HG03460 (cell line): ENCODE measurements around the gene FAM240B.

ENCODE experiments used
- ATAC-seq: cut with Tn5 transposase; IDR thresholded peaks from one replicate; pipeline ENCODE4 v1.9.1; 2021; ENCODE audit not compliant: unreplicated experiment

FAM240B gene

GRCh38 chr9:38671372-38671731 is 48.6 kb downstream of the FAM240B start:
- ATAC-seq, result no peak

- ATAC-seq, result no peak
These were observed 49.2 kb downstream of the FAM240B start for GRCh38 chr9:38670542-38671371.

GRCh38 chr9:38668791-38669466 is 51.0 kb downstream of the FAM240B start:
- ATAC-seq, result no peak

- no peak for ATAC-seq
These were observed 57.0 kb downstream of the FAM240B start for GRCh38 chr9:38662763-38663593.

GRCh38 chr9:38659538-38659937 is 60.4 kb downstream of the FAM240B start:
- no peak for ATAC-seq

GRCh38 chr9:38656896-38657295 is 63.0 kb downstream of the FAM240B start:
- no peak for ATAC-seq

- no peak for ATAC-seq
These were observed 67.4 kb downstream of the FAM240B start for GRCh38 chr9:38652486-38652885.

GRCh38 chr9:38652044-38652443 is 67.9 kb downstream of the FAM240B start:
- ATAC-seq, result no peak

- ATAC-seq, result no peak
These were observed 68.4 kb downstream of the FAM240B start for GRCh38 chr9:38651400-38652042.

- no peak for ATAC-seq
These were observed 69.4 kb downstream of the FAM240B start for GRCh38 chr9:38650564-38650963.

GRCh38 chr9:38649731-38650363 is 70.1 kb downstream of the FAM240B start:
- no peak for ATAC-seq

GRCh38 chr9:38644601-38645000 is 75.3 kb downstream of the FAM240B start:
- no peak for ATAC-seq
